Astrocyte of the cerebellum (primary cell): ENCODE results near the gene DMXL2.

ENCODE experiments used
- DNase-seq: peaks from one replicate; pipeline ENCODE4 v3.0.0-alpha.2; 2011; ENCODE audit warnings: low read depth
- H3K4me3 ChIP-seq: 2 replicates; pipeline ENCODE4 v1.5.1; 2011; ENCODE audit warnings: mild to moderate bottlenecking, low read depth, low read length, moderate library complexity
- in situ Hi-C: cut with HindIII; loops from 2 replicates; pipeline ENCODE4 v1.10.0; 2017; ENCODE audit warnings: low sequenced_read_pairs
- TF ChIP-seq, protein P1 (sequence below): IDR thresholded peaks from 2 replicates; pipeline ENCODE4 v1.5.1; 2012; ENCODE audit warnings: low read length, low read depth, moderate library complexity, mild to moderate bottlenecking; ENCODE audit errors: missing control alignments

Gene DMXL2

DNA sequence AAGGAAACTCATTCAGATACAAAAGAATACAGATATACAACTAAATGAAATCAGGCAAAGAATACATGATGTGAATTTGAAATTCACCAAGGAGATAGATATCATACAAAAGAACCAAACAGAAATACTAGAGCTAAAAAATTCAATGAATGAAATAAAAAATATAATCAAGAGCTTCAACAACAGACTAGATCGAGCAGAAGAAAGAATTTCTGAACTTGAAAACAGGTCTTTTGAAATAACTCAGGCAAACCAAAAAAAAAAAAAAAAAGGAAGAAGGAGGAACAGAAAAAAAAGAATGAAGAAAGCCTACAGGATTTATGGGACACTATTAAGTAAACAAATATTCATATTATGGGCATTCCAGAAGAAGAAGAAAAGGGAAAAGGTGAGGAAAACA is 137.8 kb downstream of the DMXL2 start:
- no peak for DNase-seq
- in situ Hi-C loops, result no loop called here
- no peak overlapping the region for H3K4me3 ChIP-seq
- TF ChIP-seq, protein P1, sequence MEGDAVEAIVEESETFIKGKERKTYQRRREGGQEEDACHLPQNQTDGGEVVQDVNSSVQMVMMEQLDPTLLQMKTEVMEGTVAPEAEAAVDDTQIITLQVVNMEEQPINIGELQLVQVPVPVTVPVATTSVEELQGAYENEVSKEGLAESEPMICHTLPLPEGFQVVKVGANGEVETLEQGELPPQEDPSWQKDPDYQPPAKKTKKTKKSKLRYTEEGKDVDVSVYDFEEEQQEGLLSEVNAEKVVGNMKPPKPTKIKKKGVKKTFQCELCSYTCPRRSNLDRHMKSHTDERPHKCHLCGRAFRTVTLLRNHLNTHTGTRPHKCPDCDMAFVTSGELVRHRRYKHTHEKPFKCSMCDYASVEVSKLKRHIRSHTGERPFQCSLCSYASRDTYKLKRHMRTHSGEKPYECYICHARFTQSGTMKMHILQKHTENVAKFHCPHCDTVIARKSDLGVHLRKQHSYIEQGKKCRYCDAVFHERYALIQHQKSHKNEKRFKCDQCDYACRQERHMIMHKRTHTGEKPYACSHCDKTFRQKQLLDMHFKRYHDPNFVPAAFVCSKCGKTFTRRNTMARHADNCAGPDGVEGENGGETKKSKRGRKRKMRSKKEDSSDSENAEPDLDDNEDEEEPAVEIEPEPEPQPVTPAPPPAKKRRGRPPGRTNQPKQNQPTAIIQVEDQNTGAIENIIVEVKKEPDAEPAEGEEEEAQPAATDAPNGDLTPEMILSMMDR, result no peak

DNA sequence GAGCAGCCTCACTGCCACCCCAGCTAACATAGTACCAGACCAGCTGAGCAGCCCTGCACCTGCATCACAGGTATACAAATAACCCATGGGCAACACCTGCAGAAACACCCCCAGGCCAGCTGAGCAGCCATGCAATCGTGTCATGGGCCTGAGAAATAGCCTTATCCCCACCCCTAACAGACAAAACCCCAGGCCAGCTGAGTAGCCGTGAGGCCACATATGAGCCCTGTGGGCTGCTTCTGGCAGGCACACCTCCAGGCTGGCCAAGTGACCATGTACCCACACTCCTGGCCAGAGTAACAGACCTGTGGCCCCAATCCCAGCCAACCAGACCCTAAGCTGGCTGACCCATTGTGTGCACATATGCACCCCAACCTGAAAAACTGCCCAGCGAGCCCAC is 138.6 kb downstream of the DMXL2 start:
- DNase-seq, result no peak
- in situ Hi-C loops, result no loop called here
- TF ChIP-seq, protein P1, result no peak
- H3K4me3 ChIP-seq, result no peak overlapping the region

DNA sequence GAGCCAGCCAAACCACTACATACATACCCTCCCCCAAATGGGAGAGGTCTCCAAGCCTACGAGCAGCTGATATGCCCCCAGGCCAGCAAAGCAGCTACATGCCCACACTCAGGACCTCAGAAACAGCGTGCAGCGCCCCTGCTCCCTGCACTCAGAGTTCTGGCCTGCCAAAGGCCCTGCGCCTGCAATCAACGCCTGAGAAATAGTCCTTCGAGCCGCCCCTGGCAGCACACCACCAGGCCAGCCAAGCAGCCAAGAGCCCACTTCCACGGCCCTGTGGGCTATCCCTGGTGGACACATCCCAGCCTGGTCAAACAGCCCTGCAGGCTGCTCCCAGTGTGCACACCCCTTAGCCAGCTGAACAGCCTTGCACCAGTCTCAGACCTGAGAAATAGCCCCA is 139.1 kb downstream of the DMXL2 start:
- DNase-seq, result no peak
- H3K4me3 ChIP-seq, result no peak overlapping the region
- TF ChIP-seq, protein P1, result no peak
- in situ Hi-C loops, result no loop called here

DNA sequence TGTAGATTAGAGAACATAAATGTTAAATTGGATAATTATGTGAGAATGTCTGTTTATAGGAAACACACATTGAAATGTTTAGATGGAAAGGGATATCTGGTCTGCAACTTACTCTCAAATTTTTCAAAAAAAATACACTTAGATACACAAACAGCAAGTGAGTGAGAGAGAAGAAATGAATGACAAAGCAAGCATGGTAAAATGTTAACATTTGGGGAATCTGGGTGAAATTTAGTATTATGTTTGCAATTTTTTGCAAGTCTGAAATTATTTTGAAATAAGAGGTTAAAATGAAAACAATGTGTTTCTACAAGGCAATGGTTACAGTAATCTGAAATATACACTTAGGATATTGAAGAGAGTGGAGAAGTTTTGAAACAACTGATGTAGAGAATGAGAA is 146.8 kb downstream of the DMXL2 start:
- in situ Hi-C loops, result no loop called here
- TF ChIP-seq, protein P1, result no peak
- no peak for DNase-seq
- H3K4me3 ChIP-seq, result no peak overlapping the region

DNA sequence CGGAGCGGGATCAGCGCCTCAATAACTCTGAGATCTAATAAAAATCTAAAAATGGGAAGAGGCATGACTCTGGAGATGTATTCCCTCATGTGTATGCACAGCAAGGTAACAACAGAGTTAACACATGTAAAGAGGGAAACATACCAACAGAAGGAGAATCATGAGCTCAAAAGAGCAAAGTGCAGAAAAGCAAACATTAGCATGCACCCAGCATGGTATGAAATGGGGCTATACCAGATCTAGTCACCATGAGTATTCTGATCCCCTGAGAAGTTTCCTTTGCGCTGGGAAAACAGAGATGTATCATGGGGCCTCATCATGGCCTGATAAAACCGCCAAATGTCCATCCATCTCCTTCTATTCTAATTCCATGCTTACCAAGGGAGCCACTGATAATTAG is 152.1 kb downstream of the DMXL2 start:
- DNase-seq, result no peak

DNA sequence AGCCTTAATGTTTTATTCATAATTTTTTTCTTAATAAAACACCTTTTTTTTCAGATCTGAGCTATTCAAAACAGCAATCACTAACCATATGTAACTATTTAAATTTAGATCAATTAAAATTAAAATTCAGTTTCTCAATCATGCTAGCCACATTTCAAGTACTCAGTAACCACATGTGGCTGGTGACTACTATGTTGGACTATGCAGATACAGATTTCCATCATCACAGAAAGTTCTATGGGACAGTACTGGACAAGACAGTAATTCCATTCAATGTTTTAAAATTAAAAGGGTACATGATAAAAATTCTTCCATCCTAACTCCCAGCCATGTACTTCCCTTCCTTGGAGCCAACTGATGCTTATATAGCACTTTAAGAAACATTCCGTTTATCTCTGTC is 161.8 kb downstream of the DMXL2 start:
- in situ Hi-C loops, result no loop called here
- TF ChIP-seq, protein P1, result no peak
- no peak for DNase-seq
- no peak overlapping the region for H3K4me3 ChIP-seq

More for the DNA sequence above, 152.1 kb downstream of the DMXL2 start:
- H3K4me3 ChIP-seq, result no peak overlapping the region
- TF ChIP-seq, protein P1, result no peak
- in situ Hi-C loops, result loop anchor here (5.0 kb wide), 1 partner anchor 37 kb away; no protein-coding TSS in a partner anchor

DNA sequence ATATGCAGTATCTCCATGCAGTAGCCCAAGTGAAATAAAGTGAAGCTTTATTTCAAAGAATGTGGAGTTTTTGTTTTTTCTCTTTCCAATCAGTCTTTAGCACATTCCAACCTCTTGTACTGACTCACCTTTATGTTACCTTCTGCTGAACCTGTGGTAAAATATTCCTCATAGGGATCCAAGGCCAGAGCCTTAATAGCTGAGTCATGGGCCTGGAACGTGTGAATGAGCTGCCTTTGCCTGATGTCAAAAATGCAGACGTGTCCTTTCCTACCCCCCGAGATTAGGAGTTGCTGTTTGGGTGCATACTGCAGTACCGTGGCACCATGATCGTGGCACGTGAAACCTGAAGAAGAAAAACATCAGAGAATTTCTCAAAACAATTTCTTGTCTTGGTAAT is 172.6 kb downstream of the DMXL2 start:
- no peak for DNase-seq
- TF ChIP-seq, protein P1, result no peak

More for the DNA sequence above, 172.6 kb downstream of the DMXL2 start:
- no peak overlapping the region for H3K4me3 ChIP-seq
- in situ Hi-C loops, result no loop called here
